AG04449 (cell line): Measurements from ENCODE around the gene SLC7A4.

Experiments
- CTCF ChIA-PET: fragments of 350-600 bp; formaldehyde crosslinking; extraction: SDS; loops from one replicate; lab custom pipeline; 2021; ENCODE audit warnings: antibody characterized with exemption; lab: Yijun Ruan, JAX
- POLR2A ChIA-PET: fragments of 400-600, 350-600 bp; formaldehyde crosslinking; extraction: SDS; loops from one replicate; lab custom pipeline; 2020; ENCODE audit warnings: antibody characterized with exemption, inconsistent platforms; lab: Yijun Ruan, JAX
- DNase-seq: peaks from one replicate; pipeline ENCODE4 v3.0.0-alpha.2; 2010; ENCODE audit warnings: low read depth, low spot score
- H3K4me3 ChIP-seq: 2 replicates; pipeline ENCODE4 v1.5.1; 2011; ENCODE audit warnings: low read depth, mild to moderate bottlenecking, control low read depth, low read length
- CTCF ChIP-seq: IDR thresholded peaks from one replicate; pipeline ENCODE4 v1.5.1; 2011; ENCODE audit warnings: mild to moderate bottlenecking, moderate library complexity, low read length, control low read depth, inconsistent platforms; ENCODE audit not compliant: insufficient read depth; ENCODE audit errors: missing control alignments

Gene SLC7A4

GRCh38 chr22:21014726-21015465 is 17.5 kb downstream of the SLC7A4 start, which contains the start of gene P2RX6:
P2RX6 (plus strand) TSS chr22:21015165; CDS start chr22:21015175, 10 bp downstream.
- H3K4me3 ChIP-seq, result peak within 1 kb of the TSS; percentile 69
- ChIA-PET CTCF (interaction anchor here (0.9 to 3.4 kb wide), 4 partner anchors 13 to 87 kb away, joined by 4 to 9 read pairs (median 7); partner anchors contain the start of genes LZTR1 and THAP7), POLR2A (interaction anchor here (0.8 to 1.4 kb wide), 3 partner anchors 12 to 33 kb away, joined by 3 to 4 read pairs (median 3); partner anchors contain the start of gene LZTR1)
- TF ChIP-seq CTCF, result no peak
- no peak for DNase-seq

- DNase-seq, result peak; percentile 34
- TF ChIP-seq CTCF, result no peak
- POLR2A ChIA-PET, result interaction anchor here (0.9 to 1.4 kb wide), 2 partner anchors 31 to 32 kb away, joined by 3 to 4 read pairs; partner anchors contain the start of gene LZTR1
- CTCF ChIA-PET, result interaction anchor here (0.9 to 3.4 kb wide), 4 partner anchors 12 to 88 kb away, joined by 4 to 9 read pairs (median 7); partner anchors contain the start of genes LZTR1 and THAP7
- H3K4me3 ChIP-seq, result peak overlapping the region; percentile 69
These were observed 18.1 kb downstream of the SLC7A4 start for GRCh38 chr22:21014202-21014725.

GRCh38 chr22:21013657-21014201 is 18.6 kb downstream of the SLC7A4 start:
- peak overlapping the region; percentile 69 for H3K4me3 ChIP-seq
- DNase-seq, result no peak
- ChIA-PET POLR2A (interaction anchor here (1.3 kb wide), 1 partner anchor 11 kb away, joined by 7 read pairs; the partner anchor contains the start of gene THAP7), CTCF (interaction anchor here (1.8 kb wide), 1 partner anchor 31 kb away, joined by 5 read pairs; the partner anchor contains the start of gene LZTR1)
- no peak for TF ChIP-seq CTCF

DNA sequence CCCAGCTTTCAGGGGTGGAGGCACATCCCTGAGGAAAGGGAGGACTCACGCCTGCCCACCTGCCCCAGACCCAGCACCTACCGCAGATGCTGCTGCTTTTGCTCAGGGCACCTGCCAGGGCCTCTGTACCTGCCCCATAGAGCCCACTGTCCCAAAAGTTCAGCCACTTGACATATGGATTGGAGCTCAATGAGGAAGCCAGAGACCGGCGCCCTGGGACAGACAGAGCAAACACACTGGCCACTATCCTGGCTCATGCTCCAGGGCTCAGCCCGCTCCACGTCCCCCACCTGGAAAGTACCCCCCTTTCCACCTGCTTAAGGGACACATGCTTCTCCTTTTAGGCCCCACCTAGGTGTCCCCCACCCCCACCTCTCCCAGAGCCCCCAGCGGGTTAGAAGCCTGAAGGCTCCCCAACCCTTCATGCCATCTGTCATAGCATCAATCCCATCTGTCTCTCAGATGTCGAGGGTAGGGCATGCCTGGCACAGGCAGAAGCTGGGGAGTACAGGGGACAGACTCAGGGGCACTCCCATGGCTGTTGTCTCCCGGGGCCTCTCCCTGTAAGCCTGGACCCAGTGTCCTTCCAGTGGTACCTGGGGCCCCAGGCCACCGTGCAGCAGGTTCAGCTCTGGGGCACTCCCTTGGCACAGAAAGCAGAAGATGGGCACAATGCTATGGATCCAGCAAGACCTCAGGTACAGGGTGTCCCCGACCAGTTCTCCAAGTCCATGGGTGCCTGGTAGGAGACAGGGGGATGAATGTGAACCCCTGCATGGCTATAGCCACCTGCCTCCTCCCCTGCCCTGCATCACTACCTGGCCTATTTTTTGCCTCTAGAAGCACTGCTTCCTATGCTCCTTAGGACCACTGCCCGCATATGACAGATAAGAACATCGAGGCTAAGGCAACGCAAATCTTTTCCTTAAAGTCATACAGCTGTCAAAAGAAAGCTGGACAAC is 19.6 kb downstream of the SLC7A4 start:
- CTCF ChIA-PET, result interaction anchor here (1.3 to 1.4 kb wide), 2 partner anchors 8 to 10 kb away, joined by 3 to 5 read pairs; no protein-coding TSS in a partner anchor

More for the DNA sequence above, 19.6 kb downstream of the SLC7A4 start:
- no peak for DNase-seq
- POLR2A ChIA-PET, result interaction anchor here (0.6 to 1.3 kb wide), 2 partner anchors 10 to 274 kb away, joined by 3 to 7 read pairs; partner anchors contain the start of gene THAP7
- no peak overlapping the region for H3K4me3 ChIP-seq
- TF ChIP-seq CTCF, result no peak
